Osteoblast (primary cell): ENCODE data around the gene SERPINI2. TPM values are rescaled to one million over a fixed set of nuclear protein-coding genes. Genes with fewer than 3 reads are reported as not detected.

Experiments used
- DNase-seq: peaks from one replicate; pipeline ENCODE4 v3.0.0; 2011; ENCODE audit warnings: low spot score, mixed read lengths; ENCODE audit not compliant: insufficient read length; ENCODE audit errors: missing footprints
- H2AFZ ChIP-seq: 2 replicates; pipeline ENCODE4 v1.6.0; 2011; ENCODE audit warnings: mild to moderate bottlenecking, low read length
- H3K27ac ChIP-seq: 2 replicates; pipeline ENCODE4 v1.5.1; 2011; ENCODE audit warnings: mild to moderate bottlenecking, low read depth, low read length, moderate library complexity
- H3K27me3 ChIP-seq: 2 replicates; pipeline ENCODE4 v1.6.0; 2012; ENCODE audit warnings: mild to moderate bottlenecking, control low read depth, inconsistent platforms, low read length, moderate library complexity; ENCODE audit not compliant: insufficient read depth
- H3K36me3 ChIP-seq: 2 replicates; pipeline ENCODE4 v1.5.1; 2011; ENCODE audit warnings: mild to moderate bottlenecking, low read length, control low read depth, moderate library complexity; ENCODE audit not compliant: insufficient read depth
- H3K4me1 ChIP-seq: 2 replicates; pipeline ENCODE4 v1.5.1; 2011; ENCODE audit warnings: mild to moderate bottlenecking, low read length, control low read depth, moderate library complexity; ENCODE audit not compliant: insufficient read depth
- H3K4me2 ChIP-seq: 2 replicates; pipeline ENCODE4 v1.6.0; 2011; ENCODE audit warnings: mild to moderate bottlenecking, low read length; ENCODE audit not compliant: insufficient read depth
- H3K4me3 ChIP-seq: fragments of 200-600 bp; sonication (generic); 3 replicates; pipeline ENCODE4 v1.5.1; 2012; ENCODE audit warnings: mild to moderate bottlenecking, low read length, inconsistent platforms; ENCODE audit not compliant: insufficient read depth
- H3K79me2 ChIP-seq: 2 replicates; pipeline ENCODE4 v1.6.0; 2012; ENCODE audit warnings: mild to moderate bottlenecking, low read length, control low read depth, inconsistent platforms; ENCODE audit not compliant: insufficient read depth
- H3K9me3 ChIP-seq: 2 replicates; pipeline ENCODE4 v1.5.1; 2011; ENCODE audit warnings: low read depth, low read length, control low read depth
- H4K20me1 ChIP-seq: 2 replicates; pipeline ENCODE4 v1.6.0; 2012; ENCODE audit warnings: mild to moderate bottlenecking, low read length, control low read depth; ENCODE audit not compliant: insufficient read depth
- total RNA-seq: library from RNA; depleted of rRNA; stranded (reverse); fragments of >200 nt; gene quantifications from 2 replicates; pipeline ENCODE4 v1.2.3, GENCODE V29; 2012
- TF ChIP-seq, protein P1 (sequence below): IDR thresholded peaks from 2 replicates; pipeline ENCODE4 v1.5.1; 2011; ENCODE audit warnings: mild to moderate bottlenecking, low read depth, low read length, moderate library complexity; ENCODE audit errors: extremely low read depth

The SERPINI2 gene
- total RNA-seq, 1 donor: not detected

DNA sequence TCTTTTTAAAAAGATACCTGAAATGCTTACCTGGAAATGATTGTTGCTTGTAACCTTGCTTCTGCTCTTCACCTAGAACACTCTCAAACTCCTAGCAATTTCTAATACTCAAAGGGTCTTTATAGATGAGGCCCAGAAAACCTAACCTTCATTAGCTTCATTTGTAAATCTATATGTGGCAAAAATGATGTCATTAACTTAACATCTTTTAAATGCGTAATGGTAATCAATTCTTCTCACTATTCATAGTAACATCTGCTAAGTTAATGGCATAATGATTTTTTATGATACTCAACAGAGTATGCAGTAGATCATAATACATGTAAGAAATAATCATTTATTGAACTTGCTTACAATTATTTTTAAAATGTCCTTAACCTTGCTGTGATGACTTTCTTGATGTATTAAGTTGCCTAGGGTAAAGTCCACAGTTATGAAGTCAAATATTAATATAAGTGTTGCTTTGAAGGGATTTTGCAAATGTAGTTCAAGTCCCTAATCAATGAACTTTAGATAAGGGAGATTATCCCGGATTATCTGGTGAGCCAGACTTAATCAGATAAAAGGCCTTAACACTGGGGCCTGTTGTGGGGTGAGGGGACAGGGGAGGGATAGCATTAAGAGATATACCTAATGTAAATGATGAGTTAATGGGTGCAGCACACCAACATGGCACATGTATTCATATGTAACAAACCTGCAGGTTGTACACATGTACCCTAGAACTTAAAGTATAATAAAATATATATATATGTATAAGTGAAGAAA is 10.1 kb upstream of the SERPINI2 start:
- Histone ChIP-seq H3K36me3 (no peaks in the 10 kb centered on the region), H3K9me3 (no peaks in the 10 kb centered on the region), H3K4me1 (no peaks in the 10 kb centered on the region), H3K79me2 (no peaks in the 10 kb centered on the region), H3K4me3 (no peak overlapping the region), H4K20me1 (no peaks in the 10 kb centered on the region), H3K27me3 (no peaks in the 10 kb centered on the region), H3K4me2 (no peak overlapping the region), H3K27ac (no peak overlapping the region), H2AFZ (no peak overlapping the region)
- TF ChIP-seq, protein P1, sequence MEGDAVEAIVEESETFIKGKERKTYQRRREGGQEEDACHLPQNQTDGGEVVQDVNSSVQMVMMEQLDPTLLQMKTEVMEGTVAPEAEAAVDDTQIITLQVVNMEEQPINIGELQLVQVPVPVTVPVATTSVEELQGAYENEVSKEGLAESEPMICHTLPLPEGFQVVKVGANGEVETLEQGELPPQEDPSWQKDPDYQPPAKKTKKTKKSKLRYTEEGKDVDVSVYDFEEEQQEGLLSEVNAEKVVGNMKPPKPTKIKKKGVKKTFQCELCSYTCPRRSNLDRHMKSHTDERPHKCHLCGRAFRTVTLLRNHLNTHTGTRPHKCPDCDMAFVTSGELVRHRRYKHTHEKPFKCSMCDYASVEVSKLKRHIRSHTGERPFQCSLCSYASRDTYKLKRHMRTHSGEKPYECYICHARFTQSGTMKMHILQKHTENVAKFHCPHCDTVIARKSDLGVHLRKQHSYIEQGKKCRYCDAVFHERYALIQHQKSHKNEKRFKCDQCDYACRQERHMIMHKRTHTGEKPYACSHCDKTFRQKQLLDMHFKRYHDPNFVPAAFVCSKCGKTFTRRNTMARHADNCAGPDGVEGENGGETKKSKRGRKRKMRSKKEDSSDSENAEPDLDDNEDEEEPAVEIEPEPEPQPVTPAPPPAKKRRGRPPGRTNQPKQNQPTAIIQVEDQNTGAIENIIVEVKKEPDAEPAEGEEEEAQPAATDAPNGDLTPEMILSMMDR: no peak
- DNase-seq: no peak

DNA sequence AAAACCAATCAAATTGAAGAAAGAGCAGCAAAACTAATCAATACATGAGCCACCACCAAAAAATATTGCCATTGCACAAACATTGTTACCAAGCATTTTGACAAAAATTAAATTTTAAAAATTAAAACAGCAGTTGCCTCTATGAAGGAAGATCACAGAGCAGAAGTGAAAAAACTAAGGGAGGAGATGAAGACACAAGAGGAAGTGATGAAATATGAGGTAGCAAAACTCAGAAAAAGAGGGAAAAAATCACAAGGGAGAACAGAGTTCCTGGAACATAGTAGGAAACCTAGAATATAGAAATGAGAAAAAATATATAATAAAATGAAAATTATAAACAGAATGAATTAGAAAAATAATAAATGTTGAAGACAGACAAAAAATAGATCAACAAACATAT is 7.3 kb upstream of the SERPINI2 start:
- Histone ChIP-seq H3K9me3 (no peaks in the 10 kb centered on the region), H3K27me3 (no peaks in the 10 kb centered on the region), H3K4me1 (no peaks in the 10 kb centered on the region), H3K79me2 (no peaks in the 10 kb centered on the region), H2AFZ (no peak overlapping the region), H3K4me3 (no peak overlapping the region), H3K27ac (no peak overlapping the region), H3K36me3 (no peaks in the 10 kb centered on the region), H4K20me1 (no peaks in the 10 kb centered on the region), H3K4me2 (no peak overlapping the region)
- no peak for DNase-seq
- TF ChIP-seq, protein P1: no peak

DNA sequence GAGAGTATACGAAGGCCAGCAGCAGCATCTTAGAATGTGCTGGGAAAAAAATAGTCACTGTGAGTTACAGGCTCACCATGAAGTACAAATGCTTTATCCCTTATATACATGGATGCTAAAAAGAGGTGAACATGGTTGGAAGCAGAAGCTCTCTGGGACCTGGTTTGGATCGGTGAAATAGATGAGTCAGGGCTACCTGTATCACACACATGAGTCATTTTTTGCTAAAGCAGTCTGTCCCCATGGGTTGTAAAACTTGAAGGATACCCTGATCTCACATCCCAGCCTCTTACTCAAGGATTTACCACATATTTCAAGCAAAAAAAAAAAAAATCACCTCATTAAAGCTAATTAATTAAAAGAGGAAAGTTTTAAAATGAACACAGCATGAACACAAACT is 6.9 kb upstream of the SERPINI2 start:
- no peaks in the 10 kb centered on the region for H3K79me2 ChIP-seq
- H3K27me3 ChIP-seq: no peaks in the 10 kb centered on the region
- no peaks in the 10 kb centered on the region for H3K9me3 ChIP-seq
- no peak overlapping the region for H3K4me3 ChIP-seq
- H4K20me1 ChIP-seq: no peaks in the 10 kb centered on the region
- TF ChIP-seq, protein P1: no peak
- H3K27ac ChIP-seq: no peak overlapping the region
- no peaks in the 10 kb centered on the region for H3K36me3 ChIP-seq
- no peaks in the 10 kb centered on the region for H3K4me1 ChIP-seq
- no peak overlapping the region for H2AFZ ChIP-seq
- H3K4me2 ChIP-seq: no peak overlapping the region
- no peak for DNase-seq

DNA sequence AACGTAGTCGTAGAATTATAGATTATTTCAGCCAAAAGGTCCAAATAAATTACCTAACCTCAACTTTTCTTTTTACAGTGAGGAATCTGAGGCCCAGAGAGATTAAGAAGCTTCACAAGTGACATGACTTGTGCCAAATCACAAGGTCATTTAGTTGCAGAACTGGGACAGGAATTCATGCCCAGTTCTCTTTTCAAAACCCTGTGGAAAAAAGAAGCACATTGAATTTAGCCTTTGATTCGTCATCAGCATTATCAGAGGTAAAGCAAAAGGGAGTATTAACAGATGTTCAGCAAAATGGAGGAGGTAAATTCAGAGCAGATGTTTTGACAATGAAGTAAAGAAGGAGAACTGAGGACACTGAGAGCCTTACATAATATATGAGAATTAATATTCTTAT is 4.5 kb downstream of the SERPINI2 start:
- DNase-seq: no peak
- Histone ChIP-seq H3K36me3 (no peaks in the 10 kb centered on the region), H3K4me3 (no peak overlapping the region), H3K79me2 (no peaks in the 10 kb centered on the region), H3K4me1 (no peaks in the 10 kb centered on the region), H3K9me3 (no peaks in the 10 kb centered on the region), H4K20me1 (no peaks in the 10 kb centered on the region), H3K27ac (no peak overlapping the region), H2AFZ (no peak overlapping the region), H3K4me2 (no peak overlapping the region), H3K27me3 (no peaks in the 10 kb centered on the region)
- TF ChIP-seq, protein P1: no peak
